ENCODE results near the gene BNC1. TPM values are rescaled to one million over a fixed set of nuclear protein-coding genes. Genes with fewer than 3 reads are reported as not detected.

Gene BNC1, protein sequence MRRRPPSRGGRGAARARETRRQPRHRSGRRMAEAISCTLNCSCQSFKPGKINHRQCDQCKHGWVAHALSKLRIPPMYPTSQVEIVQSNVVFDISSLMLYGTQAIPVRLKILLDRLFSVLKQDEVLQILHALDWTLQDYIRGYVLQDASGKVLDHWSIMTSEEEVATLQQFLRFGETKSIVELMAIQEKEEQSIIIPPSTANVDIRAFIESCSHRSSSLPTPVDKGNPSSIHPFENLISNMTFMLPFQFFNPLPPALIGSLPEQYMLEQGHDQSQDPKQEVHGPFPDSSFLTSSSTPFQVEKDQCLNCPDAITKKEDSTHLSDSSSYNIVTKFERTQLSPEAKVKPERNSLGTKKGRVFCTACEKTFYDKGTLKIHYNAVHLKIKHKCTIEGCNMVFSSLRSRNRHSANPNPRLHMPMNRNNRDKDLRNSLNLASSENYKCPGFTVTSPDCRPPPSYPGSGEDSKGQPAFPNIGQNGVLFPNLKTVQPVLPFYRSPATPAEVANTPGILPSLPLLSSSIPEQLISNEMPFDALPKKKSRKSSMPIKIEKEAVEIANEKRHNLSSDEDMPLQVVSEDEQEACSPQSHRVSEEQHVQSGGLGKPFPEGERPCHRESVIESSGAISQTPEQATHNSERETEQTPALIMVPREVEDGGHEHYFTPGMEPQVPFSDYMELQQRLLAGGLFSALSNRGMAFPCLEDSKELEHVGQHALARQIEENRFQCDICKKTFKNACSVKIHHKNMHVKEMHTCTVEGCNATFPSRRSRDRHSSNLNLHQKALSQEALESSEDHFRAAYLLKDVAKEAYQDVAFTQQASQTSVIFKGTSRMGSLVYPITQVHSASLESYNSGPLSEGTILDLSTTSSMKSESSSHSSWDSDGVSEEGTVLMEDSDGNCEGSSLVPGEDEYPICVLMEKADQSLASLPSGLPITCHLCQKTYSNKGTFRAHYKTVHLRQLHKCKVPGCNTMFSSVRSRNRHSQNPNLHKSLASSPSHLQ
- 7.7 and 14.2 TPM in 2 replicates for total RNA-seq
- 5.7 and 14.8 TPM in 2 replicates for polyA plus RNA-seq
- 3.1 and 8.1 TPM in 2 replicates for polyA plus RNA-seq (2012)
- 7.0 and 26.2 TPM in 2 replicates for polyA minus RNA-seq (ENCODE audit: low replicate concordance)

DNA sequence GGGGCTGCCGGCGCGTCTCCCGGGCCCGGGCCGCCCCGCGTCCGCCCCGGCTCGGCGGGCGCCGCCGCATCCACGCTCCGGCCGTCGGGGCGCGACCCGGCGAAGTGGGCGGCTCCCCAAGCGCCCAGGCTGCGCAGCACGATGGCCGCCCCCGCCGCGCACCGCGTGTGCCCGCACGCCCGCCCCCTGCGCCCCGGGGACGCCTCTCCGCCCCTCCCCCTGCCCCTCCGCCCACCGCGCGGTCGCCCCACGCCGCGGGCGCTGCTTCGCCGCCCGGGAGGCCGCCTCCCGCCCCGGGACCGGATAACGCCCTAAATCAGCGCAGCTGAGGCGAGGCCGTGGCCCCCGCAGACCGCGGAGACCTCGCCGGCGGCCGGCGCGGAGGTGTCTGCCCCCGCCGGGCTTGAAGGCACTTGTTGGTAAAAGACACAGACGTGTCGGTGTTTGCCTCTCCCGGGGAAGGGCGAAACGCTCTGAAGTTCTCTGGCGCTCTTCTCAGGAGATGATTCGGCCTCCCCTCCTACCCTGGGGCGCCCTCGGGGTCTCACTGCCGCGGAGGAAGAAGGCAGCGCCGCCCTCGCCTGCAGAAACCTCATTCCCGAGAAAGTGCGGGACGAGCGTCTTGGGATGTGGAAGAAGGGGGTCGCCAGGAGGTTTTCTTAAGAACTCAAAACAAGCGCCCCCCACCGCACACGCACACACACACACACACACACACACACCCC lies at the start of gene BNC1:
Gene BNC1 (minus strand): TSS at position 106 of the 725 bp plus-strand sequence. CDS start 36 bp downstream, at position 70.
- DNase-seq (ENCODE audit: low read depth in 2 of 2): peak in 1 of 2 donors; percentile 51
- Histone ChIP-seq H3K4me2 (ENCODE audit: extremely low read depth, insufficient read depth, low read length) (peak within 1 kb of the TSS; percentile 79), H2AFZ (ENCODE audit: low read length) (peak within 1 kb of the TSS; percentile 48), H3K27me3 (ENCODE audit: control insufficient read depth, insufficient read depth, low read length) (no peaks in the 10 kb centered on the region), H3K27ac (ENCODE audit: insufficient read depth, low read length) (peak within 1 kb of the TSS; percentile 85), H3K4me3 (replicated peaks in 1 of 4; ENCODE audit: control extremely low read depth in 1 of 4, insufficient read depth in 1 of 4, low read depth in 3 of 4, low read length in 4 of 4) (peak within 1 kb of the TSS; percentile 60 to 69 (median 66)), H3K9me3 (ENCODE audit: control insufficient read depth, insufficient read depth, low read depth, low read length) (no peaks in the 10 kb centered on the region), H3K36me3 (ENCODE audit: control insufficient read depth, insufficient read depth, low read length) (no peaks in the 10 kb centered on the region), H3K4me1 (ENCODE audit: control insufficient read depth, extremely low read depth, insufficient read depth, low read length) (peaks cover 24% of the 10 kb centered on the region), H3K9ac (ENCODE audit: insufficient read depth, low read length) (peak within 1 kb of the TSS; percentile 81), H3K79me2 (ENCODE audit: control insufficient read depth, insufficient read depth, low read length) (peaks cover 4% of the 10 kb centered on the region), H4K20me1 (ENCODE audit: control insufficient read depth, extremely low read depth, insufficient read depth, low read length) (peaks cover 2% of the 10 kb centered on the region)
- TF ChIP-seq, protein P1, sequence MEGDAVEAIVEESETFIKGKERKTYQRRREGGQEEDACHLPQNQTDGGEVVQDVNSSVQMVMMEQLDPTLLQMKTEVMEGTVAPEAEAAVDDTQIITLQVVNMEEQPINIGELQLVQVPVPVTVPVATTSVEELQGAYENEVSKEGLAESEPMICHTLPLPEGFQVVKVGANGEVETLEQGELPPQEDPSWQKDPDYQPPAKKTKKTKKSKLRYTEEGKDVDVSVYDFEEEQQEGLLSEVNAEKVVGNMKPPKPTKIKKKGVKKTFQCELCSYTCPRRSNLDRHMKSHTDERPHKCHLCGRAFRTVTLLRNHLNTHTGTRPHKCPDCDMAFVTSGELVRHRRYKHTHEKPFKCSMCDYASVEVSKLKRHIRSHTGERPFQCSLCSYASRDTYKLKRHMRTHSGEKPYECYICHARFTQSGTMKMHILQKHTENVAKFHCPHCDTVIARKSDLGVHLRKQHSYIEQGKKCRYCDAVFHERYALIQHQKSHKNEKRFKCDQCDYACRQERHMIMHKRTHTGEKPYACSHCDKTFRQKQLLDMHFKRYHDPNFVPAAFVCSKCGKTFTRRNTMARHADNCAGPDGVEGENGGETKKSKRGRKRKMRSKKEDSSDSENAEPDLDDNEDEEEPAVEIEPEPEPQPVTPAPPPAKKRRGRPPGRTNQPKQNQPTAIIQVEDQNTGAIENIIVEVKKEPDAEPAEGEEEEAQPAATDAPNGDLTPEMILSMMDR (conservative IDR thresholded peaks at IDR 0.05 in 1 of 2, IDR thresholded peaks at IDR 0.05 in 1 of 2; ENCODE audit: low read depth in 1 of 2, low read length in 2 of 2): no peak
- no peak for TF ChIP-seq EZH2 (IDR thresholded peaks at IDR 0.05; ENCODE audit: low read length, missing control alignments)

DNA sequence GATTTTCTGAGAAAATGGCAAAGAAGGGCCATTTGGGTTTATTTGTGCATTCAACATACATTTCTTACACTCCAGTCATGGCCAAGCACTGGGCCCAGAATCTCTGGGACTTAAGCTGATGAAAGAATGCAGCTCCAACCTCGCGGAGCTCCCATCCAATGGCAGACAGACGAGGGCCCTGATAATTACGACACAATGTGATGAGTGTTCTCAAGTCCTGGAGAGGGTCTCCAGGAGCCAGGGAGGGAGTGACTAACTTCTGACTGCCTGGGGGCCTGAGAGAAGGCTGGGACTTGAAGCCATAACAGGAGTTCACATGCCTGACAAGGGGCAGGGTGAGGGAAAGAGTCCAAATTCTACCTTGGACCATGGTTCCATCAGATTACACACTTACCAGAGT lies 42.6 kb upstream of the BNC1 start:
- Histone ChIP-seq H3K4me1 (ENCODE audit: control insufficient read depth, extremely low read depth, insufficient read depth, low read length) (peaks cover 2% of the 10 kb centered on the region), H4K20me1 (ENCODE audit: control insufficient read depth, extremely low read depth, insufficient read depth, low read length) (no peaks in the 10 kb centered on the region), H2AFZ (ENCODE audit: low read length) (no peak overlapping the region), H3K36me3 (ENCODE audit: control insufficient read depth, insufficient read depth, low read length) (no peaks in the 10 kb centered on the region), H3K9me3 (ENCODE audit: control insufficient read depth, insufficient read depth, low read depth, low read length) (no peaks in the 10 kb centered on the region), H3K4me2 (ENCODE audit: extremely low read depth, insufficient read depth, low read length) (no peak overlapping the region), H3K79me2 (ENCODE audit: control insufficient read depth, insufficient read depth, low read length) (no peaks in the 10 kb centered on the region), H3K27me3 (ENCODE audit: control insufficient read depth, insufficient read depth, low read length) (no peaks in the 10 kb centered on the region), H3K4me3 (replicated peaks in 1 of 4; ENCODE audit: control extremely low read depth in 1 of 4, insufficient read depth in 1 of 4, low read depth in 3 of 4, low read length in 4 of 4) (no peak overlapping the region), H3K9ac (ENCODE audit: insufficient read depth, low read length) (no peak overlapping the region), H3K27ac (ENCODE audit: insufficient read depth, low read length) (no peak overlapping the region)
- no peak for TF ChIP-seq EZH2 (IDR thresholded peaks at IDR 0.05; ENCODE audit: low read length, missing control alignments)
- TF ChIP-seq, protein P1 (conservative IDR thresholded peaks at IDR 0.05 in 1 of 2, IDR thresholded peaks at IDR 0.05 in 1 of 2; ENCODE audit: low read depth in 1 of 2, low read length in 2 of 2): no peak
- no peak for DNase-seq (ENCODE audit: low read depth in 2 of 2)
